ENCODE measurements around the gene SPOCK1. TPM values are rescaled to one million over a fixed set of nuclear protein-coding genes. Genes with fewer than 3 reads are reported as not detected.

The SPOCK1 gene
- total and polyA plus RNA-seq, 2 experiments from 2014 or later, result 8.2 to 10.5 TPM

DNA sequence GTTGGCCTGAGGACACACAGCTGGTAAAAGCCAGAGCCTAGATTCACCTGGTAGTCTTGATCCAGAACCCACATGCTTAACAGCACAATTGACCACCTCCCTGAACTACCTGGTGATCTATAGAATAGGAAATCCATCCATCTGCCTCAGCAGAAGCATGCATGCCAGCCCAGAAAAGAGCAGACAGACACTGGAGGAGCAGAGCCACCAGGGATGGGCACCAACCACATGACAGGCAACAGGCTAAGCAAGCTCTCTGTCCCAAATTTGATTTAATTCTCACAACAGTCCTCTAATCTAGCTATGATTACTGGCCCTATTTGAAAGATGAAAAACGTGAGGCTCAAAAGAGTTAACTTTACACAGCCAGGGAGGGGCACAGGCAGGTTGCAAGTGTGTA is 208.1 kb downstream of the SPOCK1 start:
- Histone ChIP-seq H3K4me2 (no peak overlapping the region), H3K4me3 (no peak overlapping the region), H4K20me1 (replicated peaks; ENCODE audit: insufficient read depth) (no peaks in the 10 kb centered on the region), H3K4me1 (ENCODE audit: insufficient read depth) (no peaks in the 10 kb centered on the region), H3K27me3 (ENCODE audit: insufficient read depth) (no peaks in the 10 kb centered on the region), H3F3A (replicated peaks; ENCODE audit: low read depth) (no peaks in the 10 kb centered on the region), H3K79me2 (replicated peaks; ENCODE audit: insufficient read depth) (no peaks in the 10 kb centered on the region), H2AFZ (no peak overlapping the region), H3K9me2 (ENCODE audit: insufficient read depth) (no peaks in the 10 kb centered on the region), H3K27ac (ENCODE audit: low read depth) (no peak overlapping the region), H3K36me3 (ENCODE audit: insufficient read depth) (no peaks in the 10 kb centered on the region)
- H3K4me1 Mint-ChIP-seq, result no peaks in the 10 kb centered on the region
- H3K27me3 Mint-ChIP-seq (ENCODE audit: insufficient read depth, low read depth, poor library complexity), result peaks cover 3% of the 10 kb centered on the region
- no peaks in the 10 kb centered on the region; the same call in 2 of the 3 replicates for H3K9me3 Mint-ChIP-seq
- DNase-seq (ENCODE audit: low spot score), result no peak
- H3K4me3 Mint-ChIP-seq, result no peak overlapping the region
- TF ChIP-seq, protein P1, sequence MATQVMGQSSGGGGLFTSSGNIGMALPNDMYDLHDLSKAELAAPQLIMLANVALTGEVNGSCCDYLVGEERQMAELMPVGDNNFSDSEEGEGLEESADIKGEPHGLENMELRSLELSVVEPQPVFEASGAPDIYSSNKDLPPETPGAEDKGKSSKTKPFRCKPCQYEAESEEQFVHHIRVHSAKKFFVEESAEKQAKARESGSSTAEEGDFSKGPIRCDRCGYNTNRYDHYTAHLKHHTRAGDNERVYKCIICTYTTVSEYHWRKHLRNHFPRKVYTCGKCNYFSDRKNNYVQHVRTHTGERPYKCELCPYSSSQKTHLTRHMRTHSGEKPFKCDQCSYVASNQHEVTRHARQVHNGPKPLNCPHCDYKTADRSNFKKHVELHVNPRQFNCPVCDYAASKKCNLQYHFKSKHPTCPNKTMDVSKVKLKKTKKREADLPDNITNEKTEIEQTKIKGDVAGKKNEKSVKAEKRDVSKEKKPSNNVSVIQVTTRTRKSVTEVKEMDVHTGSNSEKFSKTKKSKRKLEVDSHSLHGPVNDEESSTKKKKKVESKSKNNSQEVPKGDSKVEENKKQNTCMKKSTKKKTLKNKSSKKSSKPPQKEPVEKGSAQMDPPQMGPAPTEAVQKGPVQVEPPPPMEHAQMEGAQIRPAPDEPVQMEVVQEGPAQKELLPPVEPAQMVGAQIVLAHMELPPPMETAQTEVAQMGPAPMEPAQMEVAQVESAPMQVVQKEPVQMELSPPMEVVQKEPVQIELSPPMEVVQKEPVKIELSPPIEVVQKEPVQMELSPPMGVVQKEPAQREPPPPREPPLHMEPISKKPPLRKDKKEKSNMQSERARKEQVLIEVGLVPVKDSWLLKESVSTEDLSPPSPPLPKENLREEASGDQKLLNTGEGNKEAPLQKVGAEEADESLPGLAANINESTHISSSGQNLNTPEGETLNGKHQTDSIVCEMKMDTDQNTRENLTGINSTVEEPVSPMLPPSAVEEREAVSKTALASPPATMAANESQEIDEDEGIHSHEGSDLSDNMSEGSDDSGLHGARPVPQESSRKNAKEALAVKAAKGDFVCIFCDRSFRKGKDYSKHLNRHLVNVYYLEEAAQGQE (IDR thresholded peaks at IDR 0.05; ENCODE audit: unreplicated experiment), result no peak
- TF ChIP-seq CREB1 (CRISPR knock-in tag; IDR thresholded peaks at IDR 0.05; ENCODE audit: low read depth) (no peak), ZNF114 (CRISPR knock-in tag; IDR thresholded peaks at IDR 0.05) (no peak), EZH2 (IDR thresholded peaks at IDR 0.05; ENCODE audit: low read depth, unreplicated experiment) (no peak), ZNF331 (CRISPR knock-in tag; IDR thresholded peaks at IDR 0.05; ENCODE audit: low read depth) (no peak), EZH2phosphoT487 (IDR thresholded peaks at IDR 0.05; ENCODE audit: unreplicated experiment) (no peak), STAT1 (IDR thresholded peaks at IDR 0.05; ENCODE audit: unreplicated experiment) (no peak), NANOG (IDR thresholded peaks at IDR 0.05; ENCODE audit: borderline replicate concordance) (no peak), POLR2AphosphoS5 (IDR thresholded peaks at IDR 0.05; ENCODE audit: low read depth) (no peak), JUNB (IDR thresholded peaks at IDR 0.05; ENCODE audit: unreplicated experiment) (no peak)
- TF ChIP-seq, protein P2, sequence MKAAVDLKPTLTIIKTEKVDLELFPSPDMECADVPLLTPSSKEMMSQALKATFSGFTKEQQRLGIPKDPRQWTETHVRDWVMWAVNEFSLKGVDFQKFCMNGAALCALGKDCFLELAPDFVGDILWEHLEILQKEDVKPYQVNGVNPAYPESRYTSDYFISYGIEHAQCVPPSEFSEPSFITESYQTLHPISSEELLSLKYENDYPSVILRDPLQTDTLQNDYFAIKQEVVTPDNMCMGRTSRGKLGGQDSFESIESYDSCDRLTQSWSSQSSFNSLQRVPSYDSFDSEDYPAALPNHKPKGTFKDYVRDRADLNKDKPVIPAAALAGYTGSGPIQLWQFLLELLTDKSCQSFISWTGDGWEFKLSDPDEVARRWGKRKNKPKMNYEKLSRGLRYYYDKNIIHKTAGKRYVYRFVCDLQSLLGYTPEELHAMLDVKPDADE (IDR thresholded peaks at IDR 0.05), result no peak
- TF ChIP-seq, protein P3, sequence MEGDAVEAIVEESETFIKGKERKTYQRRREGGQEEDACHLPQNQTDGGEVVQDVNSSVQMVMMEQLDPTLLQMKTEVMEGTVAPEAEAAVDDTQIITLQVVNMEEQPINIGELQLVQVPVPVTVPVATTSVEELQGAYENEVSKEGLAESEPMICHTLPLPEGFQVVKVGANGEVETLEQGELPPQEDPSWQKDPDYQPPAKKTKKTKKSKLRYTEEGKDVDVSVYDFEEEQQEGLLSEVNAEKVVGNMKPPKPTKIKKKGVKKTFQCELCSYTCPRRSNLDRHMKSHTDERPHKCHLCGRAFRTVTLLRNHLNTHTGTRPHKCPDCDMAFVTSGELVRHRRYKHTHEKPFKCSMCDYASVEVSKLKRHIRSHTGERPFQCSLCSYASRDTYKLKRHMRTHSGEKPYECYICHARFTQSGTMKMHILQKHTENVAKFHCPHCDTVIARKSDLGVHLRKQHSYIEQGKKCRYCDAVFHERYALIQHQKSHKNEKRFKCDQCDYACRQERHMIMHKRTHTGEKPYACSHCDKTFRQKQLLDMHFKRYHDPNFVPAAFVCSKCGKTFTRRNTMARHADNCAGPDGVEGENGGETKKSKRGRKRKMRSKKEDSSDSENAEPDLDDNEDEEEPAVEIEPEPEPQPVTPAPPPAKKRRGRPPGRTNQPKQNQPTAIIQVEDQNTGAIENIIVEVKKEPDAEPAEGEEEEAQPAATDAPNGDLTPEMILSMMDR (conservative IDR thresholded peaks at IDR 0.05; ENCODE audit: low read depth in 2 of 2), result no peak
- TF ChIP-seq, protein P4, sequence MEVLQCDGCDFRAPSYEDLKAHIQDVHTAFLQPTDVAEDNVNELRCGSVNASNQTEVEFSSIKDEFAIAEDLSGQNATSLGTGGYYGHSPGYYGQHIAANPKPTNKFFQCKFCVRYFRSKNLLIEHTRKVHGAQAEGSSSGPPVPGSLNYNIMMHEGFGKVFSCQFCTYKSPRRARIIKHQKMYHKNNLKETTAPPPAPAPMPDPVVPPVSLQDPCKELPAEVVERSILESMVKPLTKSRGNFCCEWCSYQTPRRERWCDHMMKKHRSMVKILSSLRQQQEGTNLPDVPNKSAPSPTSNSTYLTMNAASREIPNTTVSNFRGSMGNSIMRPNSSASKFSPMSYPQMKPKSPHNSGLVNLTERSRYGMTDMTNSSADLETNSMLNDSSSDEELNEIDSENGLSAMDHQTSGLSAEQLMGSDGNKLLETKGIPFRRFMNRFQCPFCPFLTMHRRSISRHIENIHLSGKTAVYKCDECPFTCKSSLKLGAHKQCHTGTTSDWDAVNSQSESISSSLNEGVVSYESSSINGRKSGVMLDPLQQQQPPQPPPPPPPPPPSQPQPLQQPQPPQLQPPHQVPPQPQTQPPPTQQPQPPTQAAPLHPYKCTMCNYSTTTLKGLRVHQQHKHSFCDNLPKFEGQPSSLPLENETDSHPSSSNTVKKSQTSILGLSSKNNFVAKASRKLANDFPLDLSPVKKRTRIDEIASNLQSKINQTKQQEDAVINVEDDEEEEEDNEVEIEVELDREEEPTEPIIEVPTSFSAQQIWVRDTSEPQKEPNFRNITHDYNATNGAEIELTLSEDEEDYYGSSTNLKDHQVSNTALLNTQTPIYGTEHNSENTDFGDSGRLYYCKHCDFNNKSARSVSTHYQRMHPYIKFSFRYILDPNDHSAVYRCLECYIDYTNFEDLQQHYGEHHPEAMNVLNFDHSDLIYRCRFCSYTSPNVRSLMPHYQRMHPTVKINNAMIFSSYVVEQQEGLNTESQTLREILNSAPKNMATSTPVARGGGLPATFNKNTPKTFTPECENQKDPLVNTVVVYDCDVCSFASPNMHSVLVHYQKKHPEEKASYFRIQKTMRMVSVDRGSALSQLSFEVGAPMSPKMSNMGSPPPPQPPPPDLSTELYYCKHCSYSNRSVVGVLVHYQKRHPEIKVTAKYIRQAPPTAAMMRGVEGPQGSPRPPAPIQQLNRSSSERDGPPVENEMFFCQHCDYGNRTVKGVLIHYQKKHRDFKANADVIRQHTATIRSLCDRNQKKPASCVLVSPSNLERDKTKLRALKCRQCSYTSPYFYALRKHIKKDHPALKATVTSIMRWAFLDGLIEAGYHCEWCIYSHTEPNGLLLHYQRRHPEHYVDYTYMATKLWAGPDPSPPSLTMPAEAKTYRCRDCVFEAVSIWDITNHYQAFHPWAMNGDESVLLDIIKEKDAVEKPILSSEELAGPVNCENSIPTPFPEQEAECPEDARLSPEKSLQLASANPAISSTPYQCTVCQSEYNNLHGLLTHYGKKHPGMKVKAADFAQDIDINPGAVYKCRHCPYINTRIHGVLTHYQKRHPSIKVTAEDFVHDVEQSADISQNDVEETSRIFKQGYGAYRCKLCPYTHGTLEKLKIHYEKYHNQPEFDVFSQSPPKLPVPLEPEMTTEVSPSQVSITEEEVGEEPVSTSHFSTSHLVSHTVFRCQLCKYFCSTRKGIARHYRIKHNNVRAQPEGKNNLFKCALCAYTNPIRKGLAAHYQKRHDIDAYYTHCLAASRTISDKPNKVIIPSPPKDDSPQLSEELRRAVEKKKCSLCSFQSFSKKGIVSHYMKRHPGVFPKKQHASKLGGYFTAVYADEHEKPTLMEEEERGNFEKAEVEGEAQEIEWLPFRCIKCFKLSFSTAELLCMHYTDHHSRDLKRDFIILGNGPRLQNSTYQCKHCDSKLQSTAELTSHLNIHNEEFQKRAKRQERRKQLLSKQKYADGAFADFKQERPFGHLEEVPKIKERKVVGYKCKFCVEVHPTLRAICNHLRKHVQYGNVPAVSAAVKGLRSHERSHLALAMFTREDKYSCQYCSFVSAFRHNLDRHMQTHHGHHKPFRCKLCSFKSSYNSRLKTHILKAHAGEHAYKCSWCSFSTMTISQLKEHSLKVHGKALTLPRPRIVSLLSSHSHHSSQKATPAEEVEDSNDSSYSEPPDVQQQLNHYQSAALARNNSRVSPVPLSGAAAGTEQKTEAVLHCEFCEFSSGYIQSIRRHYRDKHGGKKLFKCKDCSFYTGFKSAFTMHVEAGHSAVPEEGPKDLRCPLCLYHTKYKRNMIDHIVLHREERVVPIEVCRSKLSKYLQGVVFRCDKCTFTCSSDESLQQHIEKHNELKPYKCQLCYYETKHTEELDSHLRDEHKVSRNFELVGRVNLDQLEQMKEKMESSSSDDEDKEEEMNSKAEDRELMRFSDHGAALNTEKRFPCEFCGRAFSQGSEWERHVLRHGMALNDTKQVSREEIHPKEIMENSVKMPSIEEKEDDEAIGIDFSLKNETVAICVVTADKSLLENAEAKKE (CRISPR knock-in tag; IDR thresholded peaks at IDR 0.05), result no peak
- no peak overlapping the region for H3K27ac Mint-ChIP-seq
- no peaks in the 10 kb centered on the region for H3K36me3 Mint-ChIP-seq (ENCODE audit: low read depth)
- ATAC-seq, result no peak

Measured in GM23338 (cell line).